Transverse colon (tissue), 4 donors: ENCODE results near the gene UBE2K.

Experiments
- CTCF ChIP-seq, 5 experiments: fragments of 200-600 bp in 3 of 5; fragments of 450-650 bp in 2 of 5; sonication (generic) in 3 of 5; IDR thresholded peaks; 1 replicate in 2 of 5; 2 replicates in 3 of 5; pipeline ENCODE4 v1.5.1; 2016 to 2017; ENCODE audit warnings: antibody characterized with exemption in 5 of 5, inconsistent platforms in 3 of 5, mild to moderate bottlenecking in 2 of 5, moderate library complexity in 1 of 5
- POLR2A ChIP-seq: fragments of 450-650 bp; IDR thresholded peaks from one replicate; pipeline ENCODE4 v1.6.1; 2016; ENCODE audit warnings: antibody characterized with exemption, mild to moderate bottlenecking, moderate library complexity
- POLR2AphosphoS5 ChIP-seq, 3 donors: sonication (generic); formaldehyde crosslinking; IDR thresholded peaks; one replicate each; pipeline ENCODE4 v1.6.1; 2016; ENCODE audit warnings: antibody characterized with exemption in 3 of 3

GRCh38 chr4:39825090-39825489 lies 127.2 kb downstream of the UBE2K start:
- TF ChIP-seq CTCF (IDR thresholded peaks at IDR 0.05) (no peak), POLR2A (no peak), POLR2AphosphoS5 (IDR thresholded peaks at IDR 0.05) (no peak)
